HG03342 (cell line): ENCODE measurements around the gene IGF2R.

ENCODE experiments used
- ATAC-seq: cut with Tn5 transposase; IDR thresholded peaks from one replicate; pipeline ENCODE4 v1.9.1; 2021; ENCODE audit warnings: mild to moderate bottlenecking, moderate library complexity; ENCODE audit not compliant: unreplicated experiment

IGF2R gene

DNA sequence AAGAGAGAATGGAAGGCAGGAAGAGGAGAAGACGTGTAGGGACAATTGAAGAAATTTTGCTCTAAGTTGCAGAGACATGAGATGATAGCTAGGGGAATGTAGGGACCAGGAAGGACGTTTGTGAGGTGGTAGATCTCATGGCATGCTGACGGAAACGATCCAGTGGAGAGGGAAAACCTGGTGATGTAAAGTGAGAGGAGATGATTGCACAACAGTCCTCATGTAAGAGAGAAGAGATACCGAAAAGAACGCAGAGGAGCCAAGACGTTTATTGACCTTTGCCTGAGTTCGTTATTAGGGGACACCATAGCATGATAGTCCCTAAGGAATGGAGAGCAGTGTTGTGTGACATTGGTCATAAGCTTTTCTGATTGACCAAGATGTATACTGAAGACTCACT, 55.3 kb downstream of the IGF2R start:
- no peak for ATAC-seq

DNA sequence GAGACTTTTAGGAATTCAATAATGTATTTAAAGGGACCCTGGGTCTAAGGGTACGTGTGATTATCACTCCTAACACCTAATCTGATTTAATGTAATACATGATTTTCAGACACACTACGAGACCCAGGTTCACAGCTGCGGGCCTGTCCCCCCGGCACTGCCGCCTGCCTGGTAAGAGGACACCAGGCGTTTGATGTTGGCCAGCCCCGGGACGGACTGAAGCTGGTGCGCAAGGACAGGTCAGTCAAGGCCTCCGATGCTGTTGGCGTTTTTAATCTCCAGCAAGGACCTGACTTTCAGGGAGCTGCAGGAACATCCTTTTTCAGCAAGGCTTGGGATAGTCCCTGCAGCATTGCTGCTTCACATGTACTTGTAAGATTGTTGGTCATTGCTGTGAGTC, 58.2 kb downstream of the IGF2R start:
- ATAC-seq = no peak

DNA sequence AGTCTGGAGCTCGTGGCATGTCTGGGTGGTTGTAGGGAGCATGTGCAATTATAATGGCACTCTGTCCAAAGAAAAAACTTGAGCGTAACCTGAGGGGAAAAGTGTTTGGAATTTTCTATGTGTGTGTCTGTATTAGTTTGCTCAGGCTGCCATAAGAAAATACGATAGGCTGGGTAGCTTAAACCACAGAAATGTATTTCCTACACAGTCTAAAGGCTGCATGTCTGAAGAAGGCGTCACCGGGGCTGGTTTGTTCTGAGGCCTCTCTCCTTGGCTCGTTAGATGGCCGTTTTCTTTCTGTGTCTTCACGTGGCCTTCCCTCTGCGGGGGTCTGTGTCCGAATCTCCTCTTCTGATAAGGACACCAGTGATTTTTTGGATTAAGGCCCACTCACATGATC, 59.0 kb downstream of the IGF2R start:
- no peak for ATAC-seq

DNA sequence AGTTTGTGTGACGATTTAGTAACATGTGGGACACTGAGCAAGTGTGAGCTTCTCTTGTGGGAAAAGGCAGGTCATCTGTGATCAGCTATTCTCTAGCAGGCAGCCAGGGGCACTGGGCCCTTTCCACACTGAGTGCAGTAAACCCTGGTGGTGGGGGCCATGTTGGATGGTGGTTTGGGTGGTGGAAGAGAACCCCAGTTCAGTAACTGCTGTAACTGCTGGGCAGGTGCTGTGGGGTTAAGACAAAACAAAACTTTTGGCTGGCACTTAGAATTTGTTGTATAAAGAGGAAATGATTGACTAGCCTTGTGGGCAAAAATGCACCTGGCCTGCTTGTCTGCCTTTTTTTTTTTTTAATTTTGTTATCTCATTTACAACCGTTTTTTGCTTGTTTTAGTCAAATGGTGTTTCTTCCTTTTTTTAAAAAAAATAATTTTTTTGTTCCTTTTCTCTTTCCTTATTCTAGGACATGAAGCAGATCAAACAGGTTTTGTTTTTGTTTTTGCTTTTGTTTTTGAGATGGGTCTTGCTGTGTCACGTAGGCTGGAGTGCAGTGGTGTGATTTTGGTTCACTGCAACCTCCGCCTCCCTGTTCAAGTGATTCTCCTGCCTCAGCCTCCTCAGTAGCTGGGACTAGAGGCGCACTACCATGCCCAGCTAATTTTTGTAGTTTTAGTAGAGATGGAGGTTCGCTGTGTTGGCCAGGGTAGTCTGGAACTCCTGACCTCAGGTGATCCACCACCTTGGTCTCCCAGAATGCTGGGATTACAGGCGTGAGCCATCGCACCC, 59.8 kb downstream of the IGF2R start:
- ATAC-seq = peak; percentile 69

DNA sequence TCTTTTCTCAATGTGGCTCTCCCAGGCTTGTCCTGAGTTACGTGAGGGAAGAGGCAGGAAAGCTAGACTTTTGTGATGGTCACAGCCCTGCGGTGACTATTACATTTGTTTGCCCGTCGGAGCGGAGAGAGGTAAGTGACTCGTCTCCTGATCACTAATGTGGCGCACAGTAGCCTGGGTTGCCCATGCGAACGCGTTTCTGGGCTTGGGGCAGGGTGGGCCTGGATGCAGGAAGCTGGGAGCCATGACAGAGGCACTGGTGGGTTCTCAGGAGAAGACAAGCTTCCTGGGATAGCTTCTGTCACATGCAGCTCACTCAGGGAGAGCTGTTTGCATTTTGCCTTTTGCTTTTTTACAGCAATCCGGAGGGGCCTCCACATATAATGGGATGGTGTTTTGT, 60.6 kb downstream of the IGF2R start:
- no peak for ATAC-seq

DNA sequence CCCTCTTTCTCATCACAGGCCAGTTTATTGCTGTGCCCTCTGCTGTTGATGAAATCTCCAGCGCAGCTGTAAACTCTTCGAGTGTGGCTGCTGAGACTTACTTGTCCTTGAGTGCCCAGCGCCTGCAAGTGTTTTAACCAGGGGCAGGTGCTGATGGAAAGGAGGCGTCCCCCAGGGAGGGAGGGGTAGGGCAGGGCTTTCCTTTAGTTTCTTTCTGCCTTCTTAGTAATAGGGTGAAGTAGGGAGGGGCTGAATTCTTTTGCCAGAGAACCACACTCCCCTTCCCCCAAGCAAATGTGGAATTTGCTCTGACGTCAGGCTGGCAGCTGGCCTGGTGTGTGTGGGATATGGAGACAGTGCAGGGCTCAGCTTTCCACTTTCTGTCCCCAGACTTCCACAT, 61.2 kb downstream of the IGF2R start:
- no peak for ATAC-seq

DNA sequence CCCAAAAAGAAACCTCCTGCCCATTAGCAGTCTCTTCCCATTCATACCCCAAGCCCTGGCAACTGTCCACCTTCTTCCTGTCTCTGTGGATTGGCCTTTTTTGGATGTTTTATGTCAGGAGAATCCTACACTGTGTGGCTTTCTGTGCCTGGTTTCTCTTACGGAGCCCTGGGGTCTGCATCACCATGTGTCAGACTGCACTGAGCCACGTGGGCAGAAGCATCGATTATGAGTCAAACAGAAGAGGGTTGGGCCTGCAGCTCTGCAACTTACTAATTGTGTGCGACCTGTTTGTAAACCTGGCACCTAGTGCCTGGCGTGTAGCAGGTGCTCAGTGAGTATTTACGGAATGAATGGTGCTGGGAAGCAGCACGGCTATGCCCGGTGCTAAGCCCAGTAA, 62.6 kb downstream of the IGF2R start:
- ATAC-seq = no peak

DNA sequence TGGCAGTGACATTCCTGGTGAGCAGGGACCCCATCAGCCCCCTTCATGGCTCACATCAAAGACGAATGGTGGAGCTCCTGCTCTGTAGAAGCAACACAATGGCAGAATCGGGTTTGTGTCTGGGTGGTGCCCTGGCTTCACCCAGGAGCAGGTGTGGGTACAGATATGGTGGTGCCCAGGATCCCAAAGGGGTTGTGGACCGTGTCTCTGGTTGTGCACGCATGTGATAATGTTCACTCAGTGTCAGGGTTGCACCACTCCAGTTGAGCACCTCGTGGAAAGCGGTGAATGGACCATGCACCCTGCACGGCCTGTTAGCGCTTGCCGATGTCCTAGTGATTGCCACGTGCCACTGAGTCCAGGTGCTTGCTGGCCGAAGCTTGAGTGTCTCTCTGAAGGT, 63.0 kb downstream of the IGF2R start:
- no peak for ATAC-seq

DNA sequence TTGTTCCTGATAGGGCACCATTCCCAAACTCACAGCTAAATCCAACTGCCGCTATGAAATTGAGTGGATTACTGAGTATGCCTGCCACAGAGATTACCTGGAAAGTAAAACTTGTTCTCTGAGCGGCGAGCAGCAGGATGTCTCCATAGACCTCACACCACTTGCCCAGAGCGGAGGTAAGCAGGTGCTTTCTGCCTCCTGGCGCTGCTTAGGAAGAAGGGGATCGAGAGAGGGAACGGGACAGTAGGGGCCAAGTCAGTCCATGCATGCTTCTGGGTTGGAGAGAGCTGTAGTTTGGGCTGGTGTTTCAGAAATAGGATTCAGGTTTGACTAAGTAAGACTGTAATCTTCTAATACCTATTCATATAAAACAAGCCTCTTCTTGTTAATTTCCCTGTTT, 63.7 kb downstream of the IGF2R start:
- ATAC-seq = no peak

DNA sequence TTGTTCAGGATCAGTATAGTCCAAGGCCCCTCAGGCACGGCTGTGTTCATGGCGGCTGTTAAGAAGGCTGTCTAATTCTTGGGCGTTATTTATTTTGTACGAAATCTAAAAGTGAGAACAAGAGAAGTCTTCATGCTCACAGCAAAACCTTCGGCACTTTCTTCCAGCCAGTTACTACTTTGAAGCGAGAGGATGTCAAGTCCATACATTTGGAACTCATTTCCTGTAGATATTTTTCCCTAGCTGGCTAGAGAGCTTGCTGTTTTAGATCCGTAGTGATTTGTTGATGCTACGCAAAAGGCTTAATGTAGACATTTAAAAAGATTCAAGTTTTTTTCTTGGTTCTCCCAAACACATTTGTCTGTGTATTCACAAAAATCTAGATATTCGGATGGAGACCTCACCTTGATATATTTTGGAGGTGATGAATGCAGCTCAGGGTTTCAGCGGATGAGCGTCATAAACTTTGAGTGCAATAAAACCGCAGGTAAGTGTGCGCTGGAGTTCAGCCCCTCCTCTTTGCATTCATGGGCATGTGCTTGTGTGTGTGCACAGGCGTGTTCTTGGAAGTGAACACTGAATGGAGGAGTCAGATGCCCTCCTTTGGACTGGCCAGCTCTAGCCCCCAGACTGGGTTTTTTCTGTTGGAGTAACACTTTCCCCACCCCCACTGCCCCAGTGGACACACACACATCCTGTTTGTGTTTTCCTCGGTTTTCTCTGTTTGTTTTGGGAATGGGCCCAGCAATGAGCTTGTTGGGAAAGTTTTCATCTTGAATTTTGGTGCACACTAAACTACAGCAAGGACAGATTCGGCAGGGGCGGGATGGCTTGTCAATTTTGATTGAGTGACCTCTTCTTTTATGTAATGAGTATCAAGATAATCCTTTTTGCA, 65.4 kb downstream of the IGF2R start:
- no peak for ATAC-seq

DNA sequence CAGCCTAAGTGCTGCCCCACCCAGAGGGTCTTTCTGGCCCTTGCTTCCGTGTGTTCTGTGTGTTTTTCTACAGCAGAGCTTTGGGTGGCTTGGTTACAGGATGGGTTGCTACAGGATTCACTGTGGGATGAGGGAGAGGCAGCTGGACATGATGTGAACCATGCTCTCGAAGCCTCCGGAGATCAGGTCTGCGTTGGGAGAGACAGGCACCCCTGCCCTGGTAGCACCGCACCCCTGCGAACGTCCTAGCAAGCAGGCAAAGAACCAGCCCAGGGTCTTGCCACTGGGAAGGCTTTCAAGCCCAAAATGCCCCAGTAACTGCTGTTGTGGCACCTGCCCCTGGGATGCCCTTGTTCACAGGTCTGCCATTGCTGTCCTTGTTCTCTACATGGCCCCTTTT, 66.4 kb downstream of the IGF2R start:
- no peak for ATAC-seq

DNA sequence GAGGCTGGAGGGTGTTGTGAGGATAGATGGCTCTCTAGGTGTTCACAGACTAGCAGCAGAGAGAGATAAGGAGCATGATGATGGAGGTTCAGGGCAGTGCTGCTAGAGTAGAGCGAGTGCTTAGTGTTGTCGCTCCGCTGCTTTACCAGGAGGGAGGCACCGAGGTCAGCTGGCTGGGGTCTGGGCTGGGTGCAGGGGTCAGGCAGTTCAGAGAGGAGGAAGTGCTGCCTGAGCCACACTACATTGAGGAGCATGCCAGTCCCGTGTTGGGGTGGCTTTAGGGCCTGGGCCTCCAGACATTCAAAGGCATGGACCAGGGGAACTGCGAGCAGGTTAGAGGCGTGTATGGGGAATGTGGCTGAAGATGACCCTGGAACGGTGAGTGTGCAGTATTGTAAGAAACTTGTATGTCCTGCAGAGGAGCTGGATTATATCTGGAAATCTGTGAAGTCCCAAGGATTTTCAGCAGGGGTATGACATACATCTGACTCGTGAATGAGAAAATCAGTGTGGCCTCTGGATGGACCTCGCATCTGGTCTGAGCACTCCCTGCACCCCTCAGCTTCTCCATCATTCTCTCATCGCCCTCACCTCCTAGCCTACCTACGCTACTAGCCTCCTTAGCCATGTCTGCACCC, 66.9 kb downstream of the IGF2R start:
- no peak for ATAC-seq

DNA sequence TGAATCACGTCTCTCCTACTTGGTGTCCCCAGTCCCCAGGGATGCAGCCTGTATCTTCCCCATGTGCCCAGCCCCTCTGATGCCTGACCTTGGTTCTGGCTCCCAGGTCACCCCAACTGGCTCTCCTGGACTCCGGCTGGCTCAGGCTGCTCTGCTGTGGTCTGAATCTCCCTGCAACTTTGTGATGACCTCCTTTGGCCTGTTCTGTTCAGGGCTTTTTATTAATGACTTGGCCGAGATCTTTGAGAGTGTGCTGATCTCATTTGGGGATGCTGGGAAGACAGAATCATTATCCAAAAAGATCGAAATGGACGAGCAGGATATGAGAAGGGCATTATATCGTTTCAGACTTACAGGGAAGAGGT, 67.4 kb downstream of the IGF2R start:
- ATAC-seq = no peak

DNA sequence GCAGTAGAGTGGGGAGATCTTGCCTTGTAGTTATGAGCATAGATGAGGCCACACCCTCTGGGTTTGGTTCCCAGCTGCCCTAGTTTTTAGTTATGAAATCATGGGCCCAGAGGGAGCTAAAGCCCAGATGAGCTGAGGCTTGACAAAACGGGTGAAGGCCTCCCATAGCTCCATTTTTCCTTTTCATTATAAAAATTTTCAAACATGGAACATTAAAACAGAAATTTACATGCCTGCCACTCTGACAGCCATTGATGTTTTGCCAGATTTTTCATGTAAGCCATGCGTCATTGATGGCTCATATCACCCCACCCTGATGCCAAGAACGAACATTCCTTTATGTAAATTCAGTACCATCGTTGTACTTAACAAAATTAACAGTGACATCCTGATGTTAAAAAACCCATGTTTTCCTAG, 67.9 kb downstream of the IGF2R start:
- no peak for ATAC-seq

DNA sequence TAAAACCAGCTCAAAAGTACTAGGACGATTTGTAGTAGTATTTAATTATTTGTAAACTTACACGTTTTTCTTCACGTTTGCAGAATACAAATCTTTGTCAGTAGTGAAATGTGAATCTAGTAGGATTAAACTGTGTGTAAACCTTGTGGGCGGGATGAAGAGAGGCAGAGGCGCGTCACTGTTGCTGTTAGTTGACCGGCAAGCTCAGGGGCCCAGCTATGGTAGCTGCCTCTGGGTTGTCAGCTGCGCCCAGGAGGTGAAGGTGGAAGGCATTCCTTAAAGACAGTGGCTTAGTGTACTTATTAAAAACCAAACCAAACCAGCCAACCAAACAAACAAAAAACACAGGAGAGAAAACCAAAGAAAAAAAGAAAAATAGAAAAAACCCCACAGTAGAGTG, 69.6 kb downstream of the IGF2R start:
- no peak for ATAC-seq

DNA sequence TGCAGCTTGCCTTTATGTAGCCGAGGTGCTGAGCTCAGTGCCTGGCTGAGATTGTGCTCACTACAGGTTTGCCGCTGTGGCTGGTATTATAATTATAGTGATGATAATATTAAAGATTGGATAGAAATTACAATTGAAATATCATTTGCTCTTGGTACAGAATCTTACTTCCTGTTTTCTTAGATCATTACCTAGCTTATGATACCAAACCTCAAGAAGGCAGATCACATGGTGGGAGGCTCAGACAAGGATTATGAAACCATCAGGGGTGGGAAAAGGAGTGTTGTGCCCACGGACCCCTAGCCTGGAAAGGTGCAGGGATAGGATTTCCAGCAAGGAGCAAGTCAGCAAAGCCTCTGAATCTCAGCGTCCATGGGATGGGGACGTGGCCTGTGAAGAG, 70.6 kb downstream of the IGF2R start:
- peak; percentile 46 for ATAC-seq

DNA sequence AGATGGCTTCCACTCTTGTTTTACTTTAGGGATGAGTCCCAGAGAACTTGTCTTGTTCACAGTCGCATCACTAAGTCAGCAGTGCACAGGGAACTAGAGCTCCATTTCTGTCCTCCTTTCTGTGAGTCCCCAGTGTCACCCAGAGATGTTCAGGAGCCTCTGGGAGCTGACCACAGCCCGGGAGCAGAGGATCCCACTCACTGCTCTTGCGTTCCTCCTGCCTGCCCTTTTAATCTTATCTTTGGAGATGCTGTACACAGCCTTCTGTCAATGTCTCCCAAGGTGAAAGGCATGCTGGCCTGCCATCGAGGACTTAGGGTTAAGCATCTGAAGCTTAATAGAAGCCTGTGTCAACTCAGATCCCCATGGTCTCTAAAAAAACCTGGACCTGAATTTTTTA, 71.2 kb downstream of the IGF2R start:
- no peak for ATAC-seq

DNA sequence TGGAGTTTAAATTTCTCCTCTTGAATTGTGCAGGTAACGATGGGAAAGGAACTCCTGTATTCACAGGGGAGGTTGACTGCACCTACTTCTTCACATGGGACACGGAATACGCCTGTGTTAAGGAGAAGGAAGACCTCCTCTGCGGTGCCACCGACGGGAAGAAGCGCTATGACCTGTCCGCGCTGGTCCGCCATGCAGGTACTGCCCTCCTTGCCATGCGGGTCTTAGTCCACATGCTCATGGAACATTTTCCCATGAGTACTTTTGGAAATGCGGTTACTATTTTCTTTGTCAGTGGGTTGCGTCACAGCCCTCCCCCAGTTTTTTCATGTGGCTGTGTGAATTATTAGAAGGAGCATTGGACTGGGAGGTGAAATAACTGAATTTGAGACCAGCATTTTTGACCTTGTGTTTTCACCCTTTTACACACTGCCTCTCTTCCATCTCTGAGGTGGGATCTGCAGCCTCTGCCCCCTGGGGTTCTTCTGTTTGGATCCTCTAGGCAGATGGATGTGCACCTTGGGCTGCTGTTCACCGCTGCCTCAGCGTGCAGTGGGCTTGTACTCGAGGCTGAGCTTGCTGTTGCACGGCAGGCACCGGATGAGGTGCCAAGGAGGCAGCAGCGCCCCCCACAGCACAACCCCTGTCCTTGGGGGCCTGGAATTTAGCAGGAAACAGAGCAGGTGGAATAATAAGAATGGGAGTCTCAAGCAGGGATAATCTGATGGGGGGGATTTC, 71.8 kb downstream of the IGF2R start:
- ATAC-seq = no peak

DNA sequence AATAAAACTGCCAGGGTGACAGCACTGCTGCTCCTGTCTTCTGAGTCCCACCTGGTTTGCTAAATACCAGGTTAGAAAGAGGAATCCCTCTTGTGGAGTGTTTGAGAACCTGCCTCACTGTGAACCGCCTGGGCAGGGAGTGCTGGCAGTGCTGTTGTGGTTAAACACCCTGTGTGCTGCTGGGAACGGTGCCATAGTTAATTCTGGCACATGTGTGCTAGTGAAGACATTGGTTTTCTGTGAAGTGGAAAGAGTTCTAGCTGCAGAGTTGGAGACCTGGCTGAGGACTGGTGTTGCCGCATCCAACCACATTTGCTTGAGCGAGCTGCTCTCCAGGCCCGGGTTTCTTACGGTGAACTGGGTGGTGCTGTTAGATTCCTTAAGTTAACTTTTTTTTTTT, 72.7 kb downstream of the IGF2R start:
- no peak for ATAC-seq

DNA sequence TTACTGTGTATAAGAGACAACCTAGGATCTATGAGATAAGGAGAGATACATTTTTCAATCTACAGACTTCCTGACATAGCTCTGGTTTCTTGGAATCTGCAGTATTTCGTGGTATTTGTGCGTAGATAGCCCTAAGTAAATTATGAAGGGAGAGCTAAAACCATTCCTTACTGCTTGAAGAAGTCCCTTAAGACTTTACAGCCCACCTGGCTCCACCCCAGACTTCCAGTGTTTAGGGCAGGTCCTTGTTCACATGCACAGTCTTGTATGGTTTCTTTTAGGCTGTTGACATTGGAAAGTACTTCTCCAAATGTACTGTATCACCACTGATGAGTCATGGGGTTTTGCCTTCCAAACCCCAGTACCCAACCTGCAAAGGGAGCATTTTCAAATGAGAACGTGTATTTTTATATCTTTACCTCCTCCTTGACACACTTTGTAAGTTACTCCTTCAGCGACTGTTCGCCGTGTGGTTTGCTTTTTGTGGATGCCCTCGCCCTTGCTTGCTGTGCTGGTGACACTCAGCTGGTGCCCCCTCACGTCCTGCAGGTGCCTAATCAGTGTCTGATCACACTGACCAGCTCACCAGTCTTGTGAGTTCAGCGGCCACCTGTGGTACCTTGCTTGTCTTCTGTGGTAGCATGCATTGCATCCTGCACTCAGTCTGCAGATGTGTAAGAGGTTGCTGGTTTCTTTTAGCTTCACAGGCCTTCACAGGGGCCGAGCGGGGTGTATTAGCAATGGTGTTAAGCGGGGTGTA, 73.3 kb downstream of the IGF2R start:
- no peak for ATAC-seq
